Activated B cell treated with CpG ODN at 0.5 μM for 24 hours (primary cell): Measurements from ENCODE around the gene DCLK2. TPM values are rescaled to one million over a fixed set of nuclear protein-coding genes. Genes with fewer than 3 reads are reported as not detected.

Experiments
- ATAC-seq: fragments of 200-7000 bp; cut with Tn5 transposase; one replicate; pipeline ENCODE4 v1.10.0; 2021; ENCODE audit warnings: low read depth, mild to moderate bottlenecking, moderate library complexity
- CTCF ChIA-PET: fragments of 350-600 bp; sonication (Branson Sonifier 250); formaldehyde crosslinking; loops from one replicate; lab custom pipeline; 2021; ENCODE audit warnings: antibody characterized with exemption; lab: Charles Lee
- POLR2A ChIA-PET: fragments of 350-600 bp; sonication (Branson Sonifier 250); formaldehyde crosslinking; loops from one replicate; lab custom pipeline; 2021; ENCODE audit warnings: antibody characterized with exemption; lab: Charles Lee
- DNase-seq: peaks from one replicate; pipeline ENCODE4 v3.0.0; 2022
- H3K27ac Mint-ChIP-seq: one replicate; pipeline ENCODE4 v1.8.0; 2020; ENCODE audit warnings: mixed read lengths
- H3K27me3 Mint-ChIP-seq: one replicate; pipeline ENCODE4 v1.8.0; 2021; ENCODE audit warnings: mixed read lengths
- H3K36me3 Mint-ChIP-seq: one replicate; pipeline ENCODE4 v1.8.0; 2021; ENCODE audit warnings: low read depth, mixed read lengths
- H3K4me1 Mint-ChIP-seq: one replicate; pipeline ENCODE4 v1.8.0; 2021; ENCODE audit warnings: mixed read lengths
- H3K4me3 Mint-ChIP-seq: one replicate; pipeline ENCODE4 v1.8.0; 2020; ENCODE audit warnings: mild to moderate bottlenecking, mixed read lengths
- H3K9me3 Mint-ChIP-seq: one replicate; pipeline ENCODE4 v1.8.0; 2020; ENCODE audit warnings: mixed read lengths
- intact Hi-C: fragments of 100-400 bp; cut with micrococcal nuclease; formaldehyde crosslinking; loops from one replicate; pipeline ENCODE4 v1.15.1; 2024
- total RNA-seq: library from RNA; stranded (reverse); gene quantifications from 2 replicates; pipeline ENCODE4 v1.2.3, GENCODE V29; 2022
- TF ChIP-seq, protein P1 (sequence below): fragments of 200-600 bp; IDR thresholded peaks from one replicate; pipeline ENCODE4 v1.8.0; 2022; ENCODE audit warnings: antibody characterized with exemption, mild to moderate bottlenecking

The DCLK2 gene
- total RNA-seq, 1 donor from 2014 or later = 3.4 TPM

DNA sequence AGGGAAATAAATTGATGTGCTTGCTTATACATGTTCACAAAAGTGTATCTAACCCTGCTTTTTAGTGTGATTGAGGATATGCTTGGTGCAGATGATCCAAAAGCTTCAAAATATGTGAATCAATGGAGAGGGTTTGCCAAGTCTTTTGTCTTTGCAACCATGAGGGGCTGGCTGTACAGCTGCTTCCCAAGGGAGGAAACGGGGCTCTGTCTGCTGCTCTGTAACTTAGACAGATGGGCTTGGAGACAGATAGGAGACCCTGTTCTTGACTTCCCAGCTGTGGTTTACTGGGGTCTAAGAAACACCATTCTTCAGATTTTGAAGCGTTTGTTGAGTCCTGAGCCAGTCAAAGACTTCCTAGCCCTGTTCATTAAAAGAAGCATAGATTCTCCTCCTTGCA lies 152.3 kb downstream of the DCLK2 start:
- no peaks in the 10 kb centered on the region for H3K27me3 Mint-ChIP-seq
- no peaks in the 10 kb centered on the region for H3K36me3 Mint-ChIP-seq
- no peak overlapping the region for H3K4me3 Mint-ChIP-seq
- POLR2A ChIA-PET = no interaction called here
- DNase-seq (no peak), ATAC-seq (no peak)
- TF ChIP-seq, protein P1, sequence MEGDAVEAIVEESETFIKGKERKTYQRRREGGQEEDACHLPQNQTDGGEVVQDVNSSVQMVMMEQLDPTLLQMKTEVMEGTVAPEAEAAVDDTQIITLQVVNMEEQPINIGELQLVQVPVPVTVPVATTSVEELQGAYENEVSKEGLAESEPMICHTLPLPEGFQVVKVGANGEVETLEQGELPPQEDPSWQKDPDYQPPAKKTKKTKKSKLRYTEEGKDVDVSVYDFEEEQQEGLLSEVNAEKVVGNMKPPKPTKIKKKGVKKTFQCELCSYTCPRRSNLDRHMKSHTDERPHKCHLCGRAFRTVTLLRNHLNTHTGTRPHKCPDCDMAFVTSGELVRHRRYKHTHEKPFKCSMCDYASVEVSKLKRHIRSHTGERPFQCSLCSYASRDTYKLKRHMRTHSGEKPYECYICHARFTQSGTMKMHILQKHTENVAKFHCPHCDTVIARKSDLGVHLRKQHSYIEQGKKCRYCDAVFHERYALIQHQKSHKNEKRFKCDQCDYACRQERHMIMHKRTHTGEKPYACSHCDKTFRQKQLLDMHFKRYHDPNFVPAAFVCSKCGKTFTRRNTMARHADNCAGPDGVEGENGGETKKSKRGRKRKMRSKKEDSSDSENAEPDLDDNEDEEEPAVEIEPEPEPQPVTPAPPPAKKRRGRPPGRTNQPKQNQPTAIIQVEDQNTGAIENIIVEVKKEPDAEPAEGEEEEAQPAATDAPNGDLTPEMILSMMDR = no peak
- no peak overlapping the region for H3K27ac Mint-ChIP-seq
- no peaks in the 10 kb centered on the region for H3K9me3 Mint-ChIP-seq
- CTCF ChIA-PET = no interaction called here
- no peaks in the 10 kb centered on the region for H3K4me1 Mint-ChIP-seq
- intact Hi-C loops = no loop called here

DNA sequence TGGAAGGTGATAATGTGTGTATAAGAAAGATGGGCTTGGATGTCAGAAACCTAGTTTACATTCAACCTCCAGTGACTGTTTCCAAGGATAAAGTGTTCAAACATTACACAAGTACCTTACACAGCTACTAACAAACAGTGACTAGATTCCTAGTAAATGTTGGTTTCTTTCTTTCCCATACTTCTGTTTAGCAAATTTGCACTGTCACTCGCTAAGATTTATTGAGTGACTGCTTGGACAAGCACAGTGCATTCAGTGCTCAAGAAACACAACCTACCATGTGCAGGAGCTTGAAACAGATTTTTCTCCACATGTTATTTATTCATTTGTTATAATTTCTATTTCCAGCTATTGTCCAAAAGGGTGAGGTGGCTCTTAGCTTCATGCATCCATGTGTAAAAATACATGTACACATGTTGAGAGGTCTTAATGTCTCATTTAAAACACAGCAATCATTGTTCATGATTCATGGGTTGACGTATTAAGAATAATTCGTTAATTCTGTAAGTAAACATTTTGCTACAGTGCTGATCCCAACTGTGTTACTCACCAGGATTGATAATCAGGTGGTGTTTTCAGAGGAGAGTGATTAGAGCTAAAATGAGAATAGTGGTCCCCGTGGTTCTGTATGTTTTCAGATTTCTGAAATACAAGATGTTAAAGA lies 153.0 kb downstream of the DCLK2 start:
- Mint-ChIP-seq H3K9me3 (no peaks in the 10 kb centered on the region), H3K36me3 (no peaks in the 10 kb centered on the region), H3K27ac (no peak overlapping the region), H3K27me3 (no peaks in the 10 kb centered on the region), H3K4me3 (no peak overlapping the region), H3K4me1 (no peaks in the 10 kb centered on the region)
- intact Hi-C loops = no loop called here
- ChIA-PET CTCF (interaction anchor here (0.9 kb wide), 1 partner anchor 11 kb away, joined by 3 read pairs; no protein-coding TSS in a partner anchor), POLR2A (no interaction called here)
- ATAC-seq = no peak
- TF ChIP-seq, protein P1 = no peak
- DNase-seq = no peak

DNA sequence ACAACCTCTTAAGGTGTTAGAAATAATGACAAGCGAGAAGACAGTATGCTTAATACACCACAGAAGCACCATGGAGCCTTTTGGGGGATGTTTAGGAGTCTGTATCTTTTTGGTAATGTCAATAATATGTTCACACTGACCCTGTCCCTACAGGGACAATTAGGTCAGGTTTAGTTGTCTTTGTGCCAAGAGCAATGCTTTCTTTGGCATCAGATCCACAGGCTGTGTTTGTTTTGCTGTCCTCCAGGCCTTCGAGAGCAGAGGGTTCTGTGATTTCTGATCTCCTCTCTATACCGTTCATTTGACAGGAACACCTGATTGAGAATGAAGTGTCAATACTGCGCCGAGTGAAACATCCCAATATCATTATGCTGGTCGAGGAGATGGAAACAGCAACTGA lies 153.8 kb downstream of the DCLK2 start:
- no peak overlapping the region for H3K4me3 Mint-ChIP-seq
- H3K27me3 Mint-ChIP-seq = no peaks in the 10 kb centered on the region
- TF ChIP-seq, protein P1 = no peak
- no peak overlapping the region for H3K27ac Mint-ChIP-seq
- CTCF ChIA-PET = interaction anchor here (0.9 kb wide), 1 partner anchor 10 kb away, joined by 3 read pairs; no protein-coding TSS in a partner anchor
- POLR2A ChIA-PET = no interaction called here
- DNase-seq (no peak), ATAC-seq (no peak)
- no peaks in the 10 kb centered on the region for H3K4me1 Mint-ChIP-seq
- H3K9me3 Mint-ChIP-seq = no peaks in the 10 kb centered on the region
- intact Hi-C loops = no loop called here
- H3K36me3 Mint-ChIP-seq = no peaks in the 10 kb centered on the region

GRCh38 chr4:150234246-150234645 lies 156.0 kb downstream of the DCLK2 start:
- no peaks in the 10 kb centered on the region for H3K4me1 Mint-ChIP-seq
- ChIA-PET POLR2A (no interaction called here), CTCF (interaction anchor here (1.5 kb wide), 1 partner anchor 9 kb away, joined by 5 read pairs; no protein-coding TSS in a partner anchor)
- ATAC-seq (no peak), DNase-seq (no peak)
- no peaks in the 10 kb centered on the region for H3K9me3 Mint-ChIP-seq
- H3K27me3 Mint-ChIP-seq = no peaks in the 10 kb centered on the region
- no peak overlapping the region for H3K4me3 Mint-ChIP-seq
- intact Hi-C loops = no loop called here
- H3K36me3 Mint-ChIP-seq = no peaks in the 10 kb centered on the region
- TF ChIP-seq, protein P1 = no peak
- no peak overlapping the region for H3K27ac Mint-ChIP-seq

GRCh38 chr4:150235317-150235716 lies 157.1 kb downstream of the DCLK2 start:
- no peak for DNase-seq
- no peak overlapping the region for H3K27ac Mint-ChIP-seq
- H3K27me3 Mint-ChIP-seq = peaks cover 2% of the 10 kb centered on the region
- H3K9me3 Mint-ChIP-seq = no peaks in the 10 kb centered on the region
- ATAC-seq = no peak
- H3K4me3 Mint-ChIP-seq = no peak overlapping the region
- TF ChIP-seq, protein P1 = no peak
- CTCF ChIA-PET = no interaction called here
- H3K36me3 Mint-ChIP-seq = no peaks in the 10 kb centered on the region
- POLR2A ChIA-PET = no interaction called here
- H3K4me1 Mint-ChIP-seq = no peaks in the 10 kb centered on the region
- intact Hi-C loops = no loop called here
